Natural killer cell (primary cell): ENCODE measurements around the gene FPR3. TPM values are rescaled to one million over a fixed set of nuclear protein-coding genes. Genes with fewer than 3 reads are reported as not detected.
"Not testable (repeated sequence)": the region's sequence is repeated elsewhere in the genome, so short reads cannot be mapped to it uniquely, and the experiment has no call there.

Experiments used
- ATAC-seq, 3 donors: fragments of 150-1000 bp in 2 of 3; fragments of 200-7000 bp in 1 of 3; cut with Tn5 transposase; 1 replicate in 1 of 3; 2 replicates in 2 of 3; pipeline ENCODE4 v1.10.0; 2021; ENCODE audit warnings: mild to moderate bottlenecking in 2 of 3, moderate library complexity in 2 of 3
- DNase-seq, 2 donors: peaks; one replicate each; pipeline versions ENCODE4 v3.0.0 to v3.0.0-alpha.2; 2013 to 2021; ENCODE audit warnings: mixed read lengths in 1 of 2
- H3K27ac ChIP-seq: one replicate; pipeline ENCODE4 v1.5.1; 2013; ENCODE audit warnings: mild to moderate bottlenecking, low read length
- H3K27me3 ChIP-seq: one replicate; pipeline ENCODE4 v1.6.1; 2013; ENCODE audit warnings: low read length; ENCODE audit not compliant: control insufficient read depth, insufficient read depth
- H3K36me3 ChIP-seq: one replicate; pipeline ENCODE4 v1.6.1; 2013; ENCODE audit warnings: low read length; ENCODE audit not compliant: control insufficient read depth, insufficient read depth
- H3K4me1 ChIP-seq: one replicate; pipeline ENCODE4 v1.6.1; 2013; ENCODE audit warnings: low read length; ENCODE audit not compliant: control insufficient read depth, insufficient read depth
- H3K4me3 ChIP-seq: one replicate; pipeline ENCODE4 v1.5.1; 2013; ENCODE audit warnings: low read length
- H3K9me3 ChIP-seq: one replicate; pipeline ENCODE4 v1.6.1; 2013; ENCODE audit warnings: low read length; ENCODE audit not compliant: control insufficient read depth, insufficient read depth
- H3K27ac Mint-ChIP-seq, 2 donors: one replicate each; pipeline ENCODE4 v1.8.0; 2022; ENCODE audit warnings: mild to moderate bottlenecking in 2 of 2, mixed read lengths in 2 of 2, moderate library complexity in 1 of 2
- H3K27me3 Mint-ChIP-seq, 2 donors: one replicate each; pipeline ENCODE4 v1.8.0; 2022; ENCODE audit warnings: low read depth in 2 of 2, mixed read lengths in 2 of 2
- H3K36me3 Mint-ChIP-seq: one replicate; pipeline ENCODE4 v1.8.0; 2022; ENCODE audit warnings: mixed read lengths
- H3K4me1 Mint-ChIP-seq, 2 donors: one replicate each; pipeline ENCODE4 v1.8.0; 2022; ENCODE audit warnings: mixed read lengths in 2 of 2
- H3K4me3 Mint-ChIP-seq: one replicate; pipeline ENCODE4 v1.8.0; 2022; ENCODE audit warnings: mild to moderate bottlenecking, moderate library complexity, mixed read lengths
- H3K9me3 Mint-ChIP-seq, 2 donors: one replicate each; pipeline ENCODE4 v1.8.0; 2022; ENCODE audit warnings: mixed read lengths in 2 of 2
- WGBS: methylation state at CpG from one replicate; pipeline ENCODE4 v1.1.7; 2013; ENCODE audit warnings: missing lambda C conversion rate; ENCODE audit not compliant: insufficient coverage; 5-methylcytosine and 5-hydroxymethylcytosine counted together
- intact Hi-C: fragments of 100-400 bp; cut with micrococcal nuclease; formaldehyde crosslinking; loops from one replicate; pipeline ENCODE4 v1.14.2; 2022
- total RNA-seq, 4 donors: library from RNA; stranded (reverse); fragments of 120-200 nt in 1 of 4; gene quantifications; one replicate each; pipeline versions ENCODE4 v1.2.3 to v1.2.4, GENCODE V29; 2013 to 2022
- TF ChIP-seq, protein P1 (sequence below): fragments of 200-600 bp; IDR thresholded peaks from one replicate; pipeline ENCODE4 v1.8.0; 2022; ENCODE audit warnings: antibody characterized with exemption

The FPR3 gene
- total RNA-seq, 3 donors from 2014 or later (not counting 1 experiment from before 2014, with no cell fraction given), result 0.28 TPM; not detected in 2

DNA sequence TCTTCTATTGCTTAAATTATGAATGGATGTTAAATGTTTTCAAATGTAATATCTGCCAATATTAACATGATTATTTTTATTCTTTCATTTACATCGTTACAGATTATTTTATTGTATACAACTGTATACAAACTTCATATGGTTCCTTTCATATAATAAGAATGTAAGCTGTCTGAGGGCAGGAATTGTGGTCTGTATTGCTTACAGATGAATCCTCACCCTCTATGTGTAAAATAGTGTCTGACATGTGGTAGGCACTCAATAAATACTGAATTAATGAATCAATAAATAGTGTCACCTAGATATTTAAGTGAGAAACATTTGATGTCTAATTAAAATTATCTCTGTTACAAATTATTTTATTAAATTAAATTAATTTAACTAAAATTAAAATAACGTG is 7.8 kb downstream of the FPR3 start:
- H3K4me1 Mint-ChIP-seq, result peaks cover 12 to 15% of the 10 kb centered on the region in 2 donors
- no peak for ATAC-seq
- intact Hi-C loops, result no loop called here

DNA sequence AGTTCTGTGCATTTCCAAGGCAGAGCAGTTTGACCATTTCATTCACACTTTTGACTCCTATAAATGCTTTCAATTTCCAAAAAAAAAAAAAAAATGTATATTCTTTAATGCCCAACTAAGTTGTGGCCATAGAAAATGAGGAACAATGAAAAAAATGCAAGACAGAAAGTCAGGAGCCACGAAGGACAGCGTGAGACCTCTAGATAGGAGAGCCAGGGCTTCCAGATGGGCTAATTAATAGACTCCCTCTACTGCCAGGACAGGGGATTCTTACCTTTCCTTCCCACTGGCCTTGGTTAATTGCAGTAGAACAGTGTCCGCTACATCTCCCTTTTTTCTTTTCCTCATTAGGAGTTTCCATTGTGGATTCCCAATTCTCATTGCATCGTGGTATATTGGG is 8.6 kb downstream of the FPR3 start:
- TF ChIP-seq, protein P1, sequence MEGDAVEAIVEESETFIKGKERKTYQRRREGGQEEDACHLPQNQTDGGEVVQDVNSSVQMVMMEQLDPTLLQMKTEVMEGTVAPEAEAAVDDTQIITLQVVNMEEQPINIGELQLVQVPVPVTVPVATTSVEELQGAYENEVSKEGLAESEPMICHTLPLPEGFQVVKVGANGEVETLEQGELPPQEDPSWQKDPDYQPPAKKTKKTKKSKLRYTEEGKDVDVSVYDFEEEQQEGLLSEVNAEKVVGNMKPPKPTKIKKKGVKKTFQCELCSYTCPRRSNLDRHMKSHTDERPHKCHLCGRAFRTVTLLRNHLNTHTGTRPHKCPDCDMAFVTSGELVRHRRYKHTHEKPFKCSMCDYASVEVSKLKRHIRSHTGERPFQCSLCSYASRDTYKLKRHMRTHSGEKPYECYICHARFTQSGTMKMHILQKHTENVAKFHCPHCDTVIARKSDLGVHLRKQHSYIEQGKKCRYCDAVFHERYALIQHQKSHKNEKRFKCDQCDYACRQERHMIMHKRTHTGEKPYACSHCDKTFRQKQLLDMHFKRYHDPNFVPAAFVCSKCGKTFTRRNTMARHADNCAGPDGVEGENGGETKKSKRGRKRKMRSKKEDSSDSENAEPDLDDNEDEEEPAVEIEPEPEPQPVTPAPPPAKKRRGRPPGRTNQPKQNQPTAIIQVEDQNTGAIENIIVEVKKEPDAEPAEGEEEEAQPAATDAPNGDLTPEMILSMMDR, result no peak
- peaks cover 4% of the 10 kb centered on the region for H3K9me3 ChIP-seq
- Mint-ChIP-seq H3K27me3 (no peaks in the 10 kb centered on the region), H3K9me3 (peaks cover 0 to 2% of the 10 kb centered on the region in 2 donors), H3K4me1 (peaks cover 15 to 18% of the 10 kb centered on the region in 2 donors), H3K36me3 (no peaks in the 10 kb centered on the region), H3K4me3 (no peak overlapping the region), H3K27ac (no peak overlapping the region)
- H3K36me3 ChIP-seq, result no peaks in the 10 kb centered on the region
- no peak overlapping the region for H3K4me3 ChIP-seq
- DNase-seq (no peak), ATAC-seq (no peak)
- intact Hi-C loops, result no loop called here
- H3K4me1 ChIP-seq, result peaks cover 10% of the 10 kb centered on the region
- H3K27me3 ChIP-seq, result no peaks in the 10 kb centered on the region
- WGBS, result 66% methylated on average over 3 of the region's 4 CpGs
- no peak overlapping the region for H3K27ac ChIP-seq

More for the DNA sequence above, 7.8 kb downstream of the FPR3 start:
- H3K27me3 ChIP-seq, result no peaks in the 10 kb centered on the region
- TF ChIP-seq, protein P1, result no peak
- no peak overlapping the region for H3K27ac ChIP-seq
- Mint-ChIP-seq H3K27ac (no peak overlapping the region), H3K36me3 (no peaks in the 10 kb centered on the region), H3K27me3 (no peaks in the 10 kb centered on the region), H3K4me3 (no peak overlapping the region), H3K9me3 (peaks cover 2% of the 10 kb centered on the region in 2 donors)
- no peak overlapping the region for H3K4me3 ChIP-seq
- H3K9me3 ChIP-seq, result peaks cover 4% of the 10 kb centered on the region
- H3K4me1 ChIP-seq, result peaks cover 10% of the 10 kb centered on the region
- DNase-seq, result no peak
- no peaks in the 10 kb centered on the region for H3K36me3 ChIP-seq
- 38% methylated on average over 1 of the region's 2 CpGs for WGBS

DNA sequence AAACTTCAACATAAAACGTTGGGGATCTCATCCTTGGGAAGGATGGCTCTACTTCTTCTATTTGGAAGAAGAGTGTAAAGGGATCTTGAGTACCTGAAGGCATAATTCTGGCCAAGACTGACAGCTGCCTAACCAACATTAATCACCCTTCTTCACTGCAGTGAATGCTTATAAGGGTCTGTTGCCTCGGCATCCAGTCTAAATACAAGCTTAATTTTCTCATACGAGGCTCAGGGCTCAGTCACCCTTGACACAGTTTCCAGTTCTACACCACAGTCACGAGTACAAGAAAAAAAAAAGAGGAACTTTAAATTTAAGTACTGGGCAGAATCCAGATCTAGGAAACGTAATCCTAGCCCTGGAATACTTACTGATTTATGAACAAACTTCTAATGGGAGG is 9.0 kb downstream of the FPR3 start:
- DNase-seq, result no peak
- Histone ChIP-seq H3K4me3 (no peak overlapping the region), H3K9me3 (peaks cover 2% of the 10 kb centered on the region), H3K4me1 (peaks cover 10% of the 10 kb centered on the region), H3K27me3 (no peaks in the 10 kb centered on the region), H3K36me3 (no peaks in the 10 kb centered on the region), H3K27ac (no peak overlapping the region)
- no peaks in the 10 kb centered on the region for H3K36me3 Mint-ChIP-seq
- TF ChIP-seq, protein P1, result no peak
- no peak overlapping the region for H3K4me3 Mint-ChIP-seq
- no peak for ATAC-seq
- H3K9me3 Mint-ChIP-seq, result peaks cover 0 to 2% of the 10 kb centered on the region in 2 donors
- intact Hi-C loops, result no loop called here
- peaks cover 15 to 18% of the 10 kb centered on the region in 2 donors for H3K4me1 Mint-ChIP-seq
- no peak overlapping the region for H3K27ac Mint-ChIP-seq
- no peaks in the 10 kb centered on the region for H3K27me3 Mint-ChIP-seq
- 9% methylated on average over 3 of the region's 5 CpGs for WGBS

DNA sequence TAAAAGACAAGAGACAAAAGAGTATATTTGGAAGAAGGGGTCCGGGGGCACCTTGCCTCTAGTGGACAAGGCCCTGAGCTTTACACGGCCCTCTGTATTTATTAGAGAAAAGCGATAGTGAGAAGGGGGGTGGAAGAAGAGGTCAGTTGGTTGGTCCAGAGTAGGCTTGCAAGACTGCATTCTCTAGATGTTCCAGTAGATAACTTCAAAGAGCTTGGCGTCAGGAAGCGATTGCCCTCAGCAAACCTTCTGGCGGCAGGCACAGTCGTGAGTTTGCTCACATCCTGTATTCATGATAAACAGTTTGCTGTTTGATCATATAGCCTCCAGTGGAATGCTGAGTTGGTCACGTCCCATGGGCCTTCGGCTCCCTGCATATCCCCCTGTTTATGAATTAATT is 9.8 kb downstream of the FPR3 start:
- intact Hi-C loops, H3K9me3 Mint-ChIP-seq, H3K9me3 ChIP-seq, H3K27ac ChIP-seq, H3K36me3 ChIP-seq, H3K27me3 Mint-ChIP-seq, H3K4me1 ChIP-seq, H3K4me3 Mint-ChIP-seq, H3K36me3 Mint-ChIP-seq, H3K4me3 ChIP-seq, ATAC-seq, H3K27ac Mint-ChIP-seq, DNase-seq, H3K27me3 ChIP-seq: not testable (repeated sequence)
- 65% methylated on average over 9 of the region's 9 CpGs for WGBS
- H3K4me1 Mint-ChIP-seq, result peaks cover 15 to 18% of the 10 kb centered on the region in 2 donors

DNA sequence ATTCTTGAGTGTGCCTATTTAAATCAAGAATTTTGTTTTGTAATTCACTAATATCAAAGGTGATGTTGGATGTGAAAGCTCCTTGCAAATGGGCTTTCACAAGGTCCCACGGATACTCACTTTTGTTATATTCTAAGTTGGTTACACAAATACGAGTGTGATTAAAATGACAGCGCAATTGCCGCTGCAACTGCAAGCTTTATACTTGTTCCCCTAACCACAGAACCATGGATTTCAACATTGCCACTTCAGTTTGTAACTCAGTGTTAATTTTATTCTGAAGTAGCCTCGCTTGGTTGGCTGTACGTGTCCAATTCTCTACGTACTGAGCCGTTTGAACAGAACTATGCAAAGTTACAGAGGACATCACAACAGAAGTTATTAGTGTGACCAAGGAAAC is 10.4 kb downstream of the FPR3 start:
- H3K9me3 ChIP-seq, ATAC-seq, H3K27ac ChIP-seq, DNase-seq, H3K27me3 Mint-ChIP-seq, H3K4me3 Mint-ChIP-seq, H3K27ac Mint-ChIP-seq, H3K4me3 ChIP-seq, H3K36me3 Mint-ChIP-seq, H3K9me3 Mint-ChIP-seq, intact Hi-C loops, H3K36me3 ChIP-seq, H3K4me1 ChIP-seq, H3K27me3 ChIP-seq: not testable (repeated sequence)
- H3K4me1 Mint-ChIP-seq, result peaks cover 15 to 18% of the 10 kb centered on the region in 2 donors
- 88% methylated on average over 7 of the region's 8 CpGs for WGBS

DNA sequence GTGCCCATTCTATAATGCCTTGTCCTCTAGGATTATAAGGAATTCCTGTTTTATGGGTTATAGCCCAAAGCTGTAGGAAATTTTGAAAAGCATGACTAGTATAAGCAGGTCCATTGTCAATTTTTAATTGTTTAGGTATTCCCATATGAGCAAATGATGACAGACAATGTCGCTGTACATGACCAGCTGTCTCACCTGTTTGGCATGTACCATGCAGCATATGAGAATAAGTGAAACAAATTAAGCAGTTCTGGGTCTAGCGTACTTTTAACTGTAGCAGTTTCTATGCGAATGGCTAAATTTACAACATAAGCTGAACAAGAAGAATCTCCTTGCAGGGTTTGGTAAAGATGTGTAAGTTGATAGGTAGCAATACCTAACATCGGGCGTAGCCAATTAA is 11.6 kb downstream of the FPR3 start:
- H3K9me3 Mint-ChIP-seq, H3K36me3 Mint-ChIP-seq, H3K27ac ChIP-seq, H3K27me3 Mint-ChIP-seq, ATAC-seq, H3K4me3 Mint-ChIP-seq, DNase-seq, H3K9me3 ChIP-seq, H3K4me1 ChIP-seq, intact Hi-C loops, H3K36me3 ChIP-seq, H3K4me3 ChIP-seq, H3K27me3 ChIP-seq: not testable (repeated sequence)
- peak overlapping the region in 1 of 2 donors; percentile 76 for H3K27ac Mint-ChIP-seq
- WGBS, result 68% methylated on average over 5 of the region's 5 CpGs
- H3K4me1 Mint-ChIP-seq, result peaks cover 15 to 18% of the 10 kb centered on the region in 2 donors
